NCI-H1930 (cell line): Measurements from ENCODE around the gene MAP3K7CL.
"Not testable (repeated sequence)": the region's sequence is repeated elsewhere in the genome, so short reads cannot be mapped to it uniquely, and the experiment has no call there.

Experiments
- DNase-seq, 2 experiments: peaks; one replicate each; lab custom pipeline; 2025; lab: John Stamatoyannopoulos, UW

MAP3K7CL gene

DNA sequence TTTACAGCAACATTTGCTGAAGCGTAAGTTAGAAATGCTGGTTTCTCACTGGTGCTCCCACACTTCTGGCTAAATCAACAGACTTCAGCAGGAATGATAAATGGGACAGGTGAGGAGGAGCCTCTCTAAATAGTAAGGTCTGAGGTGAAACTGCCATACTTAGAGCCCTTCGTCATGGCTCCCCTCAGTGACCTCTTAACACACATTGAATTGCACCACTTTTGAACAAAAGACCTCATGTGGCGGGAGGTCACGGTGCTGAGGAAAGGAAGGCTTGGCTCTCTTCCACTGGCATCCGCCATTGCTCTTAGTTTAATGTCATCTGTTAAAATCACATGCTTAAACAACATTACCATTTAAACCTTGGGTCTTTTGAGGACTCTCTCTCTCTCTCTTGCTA lies 3.4 kb downstream of the MAP3K7CL start:
- DNase-seq, result no peak

DNA sequence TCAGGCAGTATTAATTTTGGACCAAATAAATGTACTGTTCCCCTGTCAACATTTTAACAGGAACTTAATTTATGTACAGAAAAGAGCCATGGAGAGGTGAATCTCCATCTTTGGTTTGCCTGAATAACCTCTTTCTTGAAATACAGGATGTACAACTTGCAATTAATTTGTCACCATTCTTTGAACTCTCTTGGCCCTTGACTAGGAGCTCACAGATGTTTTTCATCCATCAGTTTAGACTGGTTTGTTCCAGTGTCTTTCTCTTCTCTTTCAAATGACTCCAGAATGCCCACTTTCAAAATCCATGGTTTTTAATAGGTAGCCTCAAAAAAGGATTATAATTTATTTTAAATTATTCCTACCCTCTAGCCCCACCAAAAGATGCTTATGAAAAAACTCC lies 5.0 kb downstream of the MAP3K7CL start:
- DNase-seq, result no peak

DNA sequence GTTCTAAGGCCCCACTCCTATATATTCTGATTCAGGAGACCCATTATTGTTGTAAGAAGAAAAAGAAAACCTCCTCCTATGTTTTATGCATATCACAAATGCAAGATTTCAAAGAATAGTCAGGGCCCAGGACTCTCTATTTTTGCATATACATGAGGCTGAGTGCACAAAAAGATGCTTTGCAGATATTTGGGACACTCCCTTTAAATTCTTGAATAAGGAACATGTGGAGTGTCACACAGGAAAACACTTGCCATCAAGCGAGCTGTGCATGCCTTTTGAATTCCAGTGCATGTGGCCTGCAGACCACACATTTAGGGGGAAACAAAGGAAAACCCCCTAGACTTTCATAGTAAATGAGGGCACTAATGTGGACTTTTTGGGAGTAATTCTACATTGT lies 5.6 kb downstream of the MAP3K7CL start:
- no peak for DNase-seq

DNA sequence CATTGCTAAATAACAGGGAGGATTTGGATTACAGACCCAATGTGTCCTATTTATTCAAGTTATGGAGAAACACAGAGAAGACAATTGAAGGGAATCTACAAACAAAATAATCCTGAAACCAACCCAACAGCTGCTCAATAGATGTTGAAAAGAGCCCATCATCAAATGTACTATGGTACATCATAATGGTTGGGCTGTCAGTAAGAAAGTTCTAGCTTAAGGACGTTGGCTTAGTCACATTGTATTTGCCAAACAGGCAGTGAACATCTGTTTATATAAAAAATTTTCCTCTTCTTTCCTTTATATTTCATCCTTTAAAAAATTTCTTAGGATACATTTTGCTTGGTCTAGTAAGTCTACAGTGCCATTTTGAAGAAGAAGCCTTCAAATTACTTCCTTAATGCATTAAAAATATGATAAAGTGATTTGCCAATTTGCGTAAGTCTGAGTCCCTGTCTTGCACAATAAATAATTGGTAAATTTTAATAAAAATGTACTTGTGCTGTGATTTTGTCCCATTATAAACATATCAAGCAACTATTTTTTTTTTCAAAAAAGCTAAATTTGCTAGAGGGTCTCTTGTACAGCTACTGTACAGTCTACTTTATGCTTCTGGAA lies 14.4 kb downstream of the MAP3K7CL start:
- no peak for DNase-seq

DNA sequence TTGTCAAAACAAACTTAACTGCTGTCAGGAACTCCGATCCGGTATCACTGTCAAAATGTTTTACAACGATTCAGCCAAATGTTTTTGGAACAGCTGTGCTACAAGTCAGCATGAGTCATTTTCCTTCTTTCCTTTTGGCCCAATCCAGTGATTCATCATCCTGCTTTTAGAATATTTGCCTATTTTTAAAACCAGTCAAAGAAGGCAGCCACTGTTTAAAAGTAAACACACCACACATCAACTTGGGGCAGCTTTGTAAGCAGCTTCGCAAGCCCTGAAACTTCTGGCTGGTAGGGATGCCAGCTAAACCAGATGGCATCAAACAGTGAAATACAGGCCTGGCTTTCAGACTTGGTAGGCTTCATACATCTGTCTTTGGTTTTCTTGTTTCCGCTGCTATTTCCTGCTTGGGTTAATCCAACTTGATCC lies 14.9 kb downstream of the MAP3K7CL start:
- DNase-seq, result no peak

DNA sequence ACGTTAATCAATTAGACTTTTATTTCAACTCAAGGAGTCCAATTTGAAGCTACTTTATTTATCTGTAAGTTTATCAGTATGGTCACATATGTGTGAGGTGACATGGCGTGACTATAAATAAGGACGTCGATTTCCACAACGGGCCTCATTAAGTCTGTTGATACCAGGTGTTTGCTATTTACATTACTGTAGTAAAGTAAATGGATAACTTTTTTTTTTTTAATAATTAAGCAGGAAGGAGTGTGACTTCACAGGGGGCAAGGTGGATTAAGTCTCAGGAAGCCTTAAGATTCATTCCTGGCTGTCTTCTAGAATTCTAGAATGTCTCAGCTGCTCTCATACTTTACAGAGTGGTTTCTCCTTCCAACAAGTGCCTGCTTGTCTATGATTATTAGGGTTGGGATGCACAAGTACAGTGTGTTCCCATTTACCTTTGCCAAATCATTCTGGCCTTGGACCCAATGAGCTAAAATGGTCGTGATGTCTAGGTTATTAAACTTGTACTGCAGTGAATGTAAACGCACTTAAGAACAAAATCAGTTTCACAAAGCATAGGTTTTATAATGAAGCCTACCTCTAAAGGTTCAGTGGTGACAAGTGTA lies 15.5 kb downstream of the MAP3K7CL start:
- no peak for DNase-seq

DNA sequence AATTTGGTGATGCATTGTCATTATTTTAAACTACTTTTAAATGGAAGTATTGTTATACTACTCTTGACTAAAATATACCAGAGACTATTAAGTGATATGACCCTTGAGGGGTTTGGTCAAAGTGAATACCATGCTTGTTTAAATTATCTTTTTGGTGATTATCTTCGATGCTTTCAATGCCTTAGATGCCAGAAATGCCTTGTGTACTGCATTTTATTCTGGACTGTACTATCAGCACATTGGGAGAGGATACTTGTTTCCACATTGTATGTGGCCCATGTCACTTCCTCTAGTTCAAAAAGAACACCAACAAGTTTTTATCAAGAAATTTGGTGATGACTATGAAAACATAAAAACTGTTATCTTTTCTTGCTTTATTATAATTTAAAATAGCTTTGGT lies 16.3 kb downstream of the MAP3K7CL start:
- DNase-seq, result no peak

DNA sequence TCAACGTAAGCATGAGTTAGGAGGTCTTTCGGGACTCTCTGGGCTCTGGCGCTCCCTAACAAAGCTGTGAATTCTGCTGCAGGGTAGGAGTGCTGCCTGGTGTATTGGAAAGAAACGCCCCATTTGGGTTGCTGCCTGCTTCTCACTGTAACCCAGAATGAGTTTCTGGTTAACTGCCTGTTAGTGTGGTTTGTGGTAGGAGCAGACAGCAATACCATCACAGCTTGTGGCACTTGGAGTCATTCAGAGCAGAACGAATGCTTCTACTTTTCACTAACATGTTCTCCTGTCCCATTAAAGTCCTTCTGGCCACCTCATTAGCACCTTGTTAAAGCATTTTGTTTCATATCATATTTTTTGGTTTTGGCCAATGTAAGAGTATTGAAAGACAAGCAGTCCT lies 18.1 kb downstream of the MAP3K7CL start:
- DNase-seq, result no peak

DNA sequence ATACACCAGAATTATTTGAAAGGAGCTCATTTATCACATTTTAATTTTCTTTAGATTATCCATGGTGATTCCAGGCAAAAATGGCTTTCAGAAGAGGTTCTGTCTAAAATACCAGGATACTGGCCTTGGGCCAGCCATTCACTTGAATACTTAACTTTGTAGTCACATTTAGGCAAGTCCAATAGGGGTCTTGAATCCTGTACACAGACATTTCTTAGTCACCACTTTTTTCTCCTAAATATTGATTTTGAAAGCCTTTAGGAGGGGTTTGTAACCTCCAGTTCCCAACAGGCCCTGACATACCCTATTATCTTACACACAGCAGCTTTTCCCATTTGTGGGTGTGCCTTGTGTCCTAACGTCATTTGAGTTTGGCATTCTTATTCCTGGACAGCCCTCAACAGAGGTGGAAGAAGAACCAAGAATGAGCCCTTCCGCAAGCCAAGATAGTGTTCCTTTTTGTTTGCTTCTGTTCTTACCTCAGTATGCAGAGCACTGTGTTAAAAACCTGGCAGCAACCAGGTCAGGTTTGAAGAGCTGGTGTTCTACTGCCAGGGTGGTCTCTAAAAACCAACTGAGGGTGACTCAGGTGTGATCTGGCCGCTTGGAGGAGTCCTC lies 19.5 kb downstream of the MAP3K7CL start:
- no peak for DNase-seq

DNA sequence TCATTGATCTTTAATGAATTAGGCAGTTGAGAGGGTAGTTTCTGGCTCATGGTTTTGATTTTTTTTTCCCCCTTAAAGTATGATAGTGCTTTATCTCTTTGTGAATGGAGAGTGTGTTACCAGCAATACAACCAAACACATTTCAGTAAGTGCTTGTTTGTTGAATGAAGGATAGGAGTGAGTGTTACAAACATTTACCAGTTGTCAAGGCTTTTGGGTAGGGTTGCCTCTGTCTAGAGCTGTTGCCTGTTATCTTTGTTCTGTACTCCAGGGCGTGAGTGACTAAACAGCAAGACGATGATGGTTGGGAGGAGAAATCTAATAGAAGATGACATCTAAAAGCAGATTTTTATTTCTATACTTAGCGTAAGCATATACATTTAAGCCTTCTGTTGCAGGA lies 21.5 kb downstream of the MAP3K7CL start:
- no peak for DNase-seq

DNA sequence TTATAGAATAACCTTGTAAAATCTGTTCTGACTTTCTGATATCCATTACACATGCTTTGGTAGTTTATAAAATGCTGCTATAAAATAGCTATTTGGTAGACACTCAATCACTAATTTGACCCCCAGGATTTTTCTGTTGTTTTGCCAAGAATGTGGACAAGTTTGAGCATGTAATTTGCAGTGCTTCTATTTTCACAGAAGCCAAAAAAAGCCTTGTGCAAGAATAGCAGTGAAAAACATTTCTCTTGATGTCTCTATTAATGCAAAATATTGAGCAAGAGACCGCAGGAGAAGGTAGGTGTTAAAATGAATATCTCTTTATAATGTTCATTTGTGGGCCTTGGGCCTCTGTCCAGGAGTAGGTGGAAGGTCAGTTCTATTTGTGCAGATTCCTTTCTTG lies 22.5 kb downstream of the MAP3K7CL start:
- DNase-seq, result no peak

DNA sequence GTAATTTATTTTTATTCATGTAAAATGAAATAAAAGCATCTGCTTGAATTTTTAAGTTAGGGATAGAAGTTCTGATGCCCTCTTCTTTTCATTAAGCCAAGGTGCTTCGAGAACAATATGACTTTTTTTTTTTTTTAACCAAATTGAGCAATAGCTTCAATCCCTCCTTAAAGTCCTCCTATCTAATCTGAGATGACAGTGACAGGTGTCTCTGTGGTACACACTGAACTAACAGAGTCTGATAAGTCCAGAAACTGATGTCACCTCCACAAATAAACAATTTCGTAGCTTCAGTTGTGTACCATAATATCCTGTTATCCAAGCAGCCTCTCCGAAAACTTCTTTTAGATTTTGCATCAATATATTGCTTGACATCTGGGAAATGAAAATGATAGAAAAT lies 23.8 kb downstream of the MAP3K7CL start:
- no peak for DNase-seq

DNA sequence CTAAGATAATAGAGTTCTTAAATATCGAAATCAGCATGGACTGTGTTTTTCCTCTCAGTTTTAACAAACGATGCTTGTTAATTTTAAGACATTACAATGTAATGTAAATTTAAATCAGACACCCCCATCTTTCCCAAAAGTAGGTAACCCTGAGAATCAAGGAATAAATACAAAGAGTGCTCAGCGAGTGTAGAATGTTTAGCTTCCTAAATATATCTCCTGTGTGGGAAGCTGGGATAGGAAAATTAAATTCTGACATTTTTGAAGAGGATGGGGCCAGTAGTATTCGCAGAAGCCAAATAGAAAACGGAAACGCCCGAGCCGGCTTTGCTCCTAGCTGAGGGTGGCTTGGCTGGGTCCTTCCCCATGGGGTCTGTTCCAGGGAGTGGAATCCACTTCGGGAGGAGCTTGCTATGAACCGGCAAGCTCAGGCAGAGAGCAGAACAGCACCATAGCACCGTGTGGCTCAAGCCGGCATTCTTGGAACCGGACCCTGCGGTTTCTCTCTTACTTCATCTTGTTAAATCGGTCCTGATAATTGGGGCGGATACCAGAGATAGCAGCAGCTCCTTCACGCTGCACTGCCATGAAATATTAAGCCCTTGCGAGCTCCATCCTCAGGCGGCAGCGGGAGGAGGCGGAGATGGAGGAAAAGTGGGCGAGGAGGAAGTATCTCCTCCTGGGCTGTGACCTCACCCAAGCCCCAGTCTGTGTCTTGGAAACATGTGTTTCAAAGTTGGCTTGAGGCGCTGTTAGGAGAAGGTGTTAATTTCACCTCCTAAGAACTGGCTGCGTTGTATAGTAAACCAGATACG lies 24.9 kb downstream of the MAP3K7CL start:
- no peak for DNase-seq

DNA sequence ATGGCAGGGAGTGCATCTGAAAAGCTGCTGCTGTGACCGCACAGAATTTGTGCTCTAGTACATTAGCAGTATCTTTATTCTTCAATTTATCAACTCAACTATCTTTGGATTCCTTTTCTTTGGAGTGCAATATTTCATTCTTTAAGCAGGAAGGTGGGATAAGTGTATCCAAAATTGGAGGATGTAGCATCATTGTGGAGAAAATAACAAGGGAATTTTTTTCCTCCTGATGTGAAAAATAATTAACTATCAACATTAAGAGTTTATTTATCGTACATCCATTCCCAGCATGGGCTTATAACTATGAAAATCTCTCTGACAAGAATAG lies 25.5 kb downstream of the MAP3K7CL start:
- DNase-seq, result no peak

DNA sequence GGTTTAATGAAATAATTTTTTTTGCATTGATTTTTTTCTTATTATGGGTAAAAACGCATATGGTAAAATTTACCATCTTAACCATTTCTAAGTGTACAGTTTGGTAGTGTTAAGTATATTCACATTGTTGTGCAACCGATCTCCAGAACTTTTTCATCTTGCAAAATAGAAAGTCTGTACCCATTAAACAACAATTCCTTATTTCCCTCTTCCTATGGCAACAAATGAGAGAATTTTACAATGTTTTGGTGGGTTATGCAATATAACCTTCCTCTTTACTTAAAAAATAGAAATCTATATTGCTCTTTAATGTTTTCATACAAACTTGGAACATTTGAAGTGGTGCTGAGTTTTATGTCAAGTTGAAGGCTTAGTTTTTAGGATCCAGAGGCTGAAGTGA lies 26.6 kb downstream of the MAP3K7CL start:
- DNase-seq, result no peak

DNA sequence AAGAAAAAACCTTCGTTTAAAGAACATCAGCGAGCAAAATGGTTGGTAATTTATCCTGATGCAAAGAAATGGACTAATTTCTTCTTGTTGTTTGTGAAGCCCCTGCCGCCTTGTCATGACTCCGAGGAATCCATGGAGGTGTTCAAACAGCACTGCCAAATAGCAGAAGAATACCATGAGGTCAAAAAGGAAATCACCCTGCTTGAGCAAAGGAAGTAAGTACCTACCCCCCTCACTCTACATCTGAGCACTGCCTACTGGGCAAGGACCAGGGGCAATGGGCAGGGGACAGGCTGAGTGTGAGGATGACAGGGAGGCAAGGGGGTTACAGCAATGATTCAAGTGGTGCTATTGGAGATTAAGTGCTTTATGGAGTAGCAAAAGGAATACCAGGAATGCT lies 29.4 kb downstream of the MAP3K7CL start:
- DNase-seq, result no peak

DNA sequence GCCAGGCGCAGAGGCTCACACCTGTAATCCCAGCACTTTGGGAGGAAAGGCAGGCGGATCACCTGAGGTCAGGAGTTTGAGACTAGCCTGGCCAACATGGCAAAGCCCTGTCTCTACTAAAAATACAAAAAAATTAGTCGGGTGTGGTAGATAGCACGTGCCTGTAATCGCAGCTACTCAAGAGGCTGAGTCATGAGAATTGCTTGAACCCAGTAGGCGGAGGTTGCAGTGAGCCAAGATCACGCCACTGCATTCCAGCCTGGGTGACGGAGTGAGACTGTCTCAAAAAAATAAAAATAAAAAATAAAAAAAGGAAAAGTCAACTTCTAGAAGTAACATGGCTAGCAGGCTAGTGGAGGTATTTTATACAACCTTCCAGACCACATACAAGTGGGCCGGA lies 32.4 kb downstream of the MAP3K7CL start:
- DNase-seq, result not testable (repeated sequence)

DNA sequence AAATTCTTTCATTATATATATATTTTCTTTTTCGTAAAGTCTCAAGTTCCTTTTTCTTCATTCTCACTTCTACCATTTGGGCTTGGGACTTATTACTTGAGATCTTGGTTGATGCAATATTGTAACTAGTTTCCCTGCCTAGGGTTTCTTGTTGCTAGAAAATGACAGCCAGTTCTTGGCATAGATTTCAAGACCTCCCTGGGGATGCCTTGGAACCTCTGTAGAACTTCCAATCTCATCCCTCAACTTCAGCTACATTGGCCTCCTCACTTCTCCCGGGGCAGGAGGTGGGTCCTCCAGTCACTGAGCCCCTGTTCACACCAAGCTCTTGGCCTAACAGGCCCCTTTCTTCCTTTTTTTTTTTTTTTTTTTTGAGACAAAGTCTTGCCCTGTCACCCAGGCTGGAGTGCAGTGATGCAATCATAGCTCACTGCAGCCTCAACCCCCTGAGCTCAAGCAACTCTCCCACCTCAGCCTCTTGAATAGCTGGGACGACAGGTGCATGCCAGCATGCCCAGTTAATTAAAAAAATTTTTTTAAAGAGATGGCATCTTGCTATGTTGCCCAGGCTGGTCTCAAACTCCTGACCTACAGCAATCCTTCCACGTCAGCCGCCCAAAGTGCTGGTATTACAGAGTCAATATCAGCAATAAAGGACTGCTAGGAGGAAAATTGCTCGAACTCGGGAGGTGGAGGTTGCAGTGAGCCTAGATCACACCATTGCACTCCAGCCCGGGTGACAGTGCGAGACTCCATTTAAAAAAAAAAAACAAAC lies 33.1 kb downstream of the MAP3K7CL start:
- no peak for DNase-seq

DNA sequence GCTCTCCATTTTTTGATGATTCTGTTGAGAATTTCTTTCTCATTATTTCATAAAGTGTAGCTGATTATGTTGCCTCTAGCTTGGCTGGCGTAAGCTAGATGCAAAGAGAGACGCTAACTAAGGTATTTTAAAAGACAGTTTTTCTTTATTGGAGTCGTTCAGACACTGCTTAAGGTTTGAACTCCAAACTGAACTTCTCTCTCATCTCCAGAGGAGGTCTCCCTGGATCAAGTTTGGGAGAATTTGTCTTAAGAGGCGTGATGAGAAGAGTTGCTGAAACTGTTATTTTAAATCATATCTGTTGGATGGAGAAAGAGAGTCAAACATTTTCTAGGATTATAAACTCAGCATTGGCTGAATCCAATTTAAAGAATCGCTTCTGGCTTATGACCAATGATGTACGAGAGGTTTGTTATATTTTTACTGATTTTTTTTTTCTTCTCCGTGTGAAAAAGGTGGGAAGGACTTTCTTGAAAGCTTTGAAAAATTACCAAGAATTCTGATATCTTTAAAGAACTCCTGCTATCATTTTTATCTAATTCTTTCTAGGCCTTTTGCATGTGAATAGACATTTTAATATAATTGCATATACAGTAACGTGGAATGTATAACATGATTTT lies 34.0 kb downstream of the MAP3K7CL start:
- peak; percentile 0 to 2 for DNase-seq

DNA sequence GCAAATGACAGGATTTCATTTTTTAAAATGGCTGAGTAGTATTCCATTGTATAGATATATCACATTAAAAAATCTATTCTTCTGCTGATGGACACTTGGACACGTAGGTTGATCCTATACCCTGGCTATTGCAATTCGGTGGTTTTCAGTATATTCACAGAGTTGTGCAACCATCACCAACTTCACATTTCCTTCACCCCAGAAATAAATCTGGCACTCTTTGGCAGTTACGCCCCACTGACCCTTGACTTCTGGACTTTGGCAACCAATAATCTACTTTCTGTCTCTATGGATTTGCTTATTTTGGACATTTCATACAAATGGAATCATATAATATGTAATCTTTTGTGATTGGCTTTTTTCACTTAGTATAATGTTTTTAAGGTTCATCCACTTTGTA lies 35.9 kb downstream of the MAP3K7CL start:
- no peak for DNase-seq

DNA sequence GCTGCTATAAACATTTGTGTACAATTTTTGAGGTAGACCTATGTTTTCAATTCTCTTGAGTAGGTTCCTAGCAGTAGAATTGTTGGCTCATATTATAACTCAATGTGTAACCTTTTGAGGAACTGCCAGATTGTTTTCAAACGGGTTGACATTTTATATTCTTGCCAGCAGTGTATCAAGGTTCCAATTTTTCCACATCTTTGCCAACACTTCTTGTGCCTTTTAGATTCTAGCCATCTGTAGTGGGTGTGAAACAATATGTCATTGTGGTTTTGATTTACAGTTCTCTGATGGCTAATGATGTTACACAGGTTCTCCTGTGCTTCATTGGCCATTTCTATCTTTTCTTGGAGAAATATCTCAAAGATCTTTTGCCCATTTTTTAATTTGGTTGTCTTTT lies 36.4 kb downstream of the MAP3K7CL start:
- no peak for DNase-seq

DNA sequence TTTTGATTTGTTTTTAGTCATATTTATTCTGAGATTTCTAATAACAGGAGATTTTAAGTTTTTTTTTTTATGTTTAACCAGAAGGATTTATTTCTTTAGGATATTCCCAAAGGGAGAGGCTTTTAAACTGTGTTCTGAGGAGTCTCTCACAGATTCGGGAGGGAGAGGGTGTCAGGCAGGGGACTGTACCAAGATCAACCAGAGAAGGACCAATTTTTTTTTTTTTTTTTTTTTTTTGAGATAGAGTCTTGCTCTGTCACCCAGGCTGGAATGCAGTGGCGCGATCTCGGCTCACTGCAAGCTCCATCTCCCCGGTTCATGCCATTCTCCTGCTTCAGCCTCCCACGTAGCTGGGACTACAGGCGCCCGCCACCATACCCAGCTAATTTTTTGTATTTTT lies 37.0 kb downstream of the MAP3K7CL start:
- not testable (repeated sequence) for DNase-seq
